Measurements from ENCODE around the gene ARHGAP26. TPM values are rescaled to one million over a fixed set of nuclear protein-coding genes. Genes with fewer than 3 reads are reported as not detected.

Gene ARHGAP26
- total RNA-seq, 1 donor from 2014 or later: 8.6 TPM

DNA sequence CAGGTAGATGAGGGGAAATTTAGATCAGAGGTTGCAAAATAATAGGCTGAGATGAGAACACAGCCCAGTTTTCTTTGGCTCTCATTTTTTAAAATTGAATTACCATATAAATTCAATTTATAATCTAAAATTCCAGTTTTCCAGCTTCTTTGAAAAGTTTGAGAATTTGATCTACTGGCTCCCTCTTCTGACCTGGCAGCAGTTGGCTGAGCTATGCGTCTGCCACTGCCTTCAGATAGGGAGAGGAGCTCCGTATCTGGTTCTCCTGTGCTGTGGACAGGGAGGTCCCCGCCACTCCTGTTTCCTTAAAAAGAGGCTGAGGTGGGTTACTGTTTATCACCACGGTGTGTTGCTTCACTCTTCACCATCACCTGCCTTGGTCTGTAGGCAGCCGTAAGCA is 103.7 kb downstream of the ARHGAP26 start:
- H3K4me3 ChIP-seq (ENCODE audit: low read depth, low read length): no peak overlapping the region
- no peak for TF ChIP-seq CTCF (IDR thresholded peaks at IDR 0.05; ENCODE audit: insufficient read depth, low read length, poor library complexity, severe bottlenecking)
- no peaks in the 10 kb centered on the region for H3K27me3 ChIP-seq (ENCODE audit: control insufficient read depth, insufficient read depth, low read length)
- DNase-seq (ENCODE audit: low read depth): no peak
- H3K36me3 ChIP-seq (ENCODE audit: control insufficient read depth, insufficient read depth, low read length): no peaks in the 10 kb centered on the region

DNA sequence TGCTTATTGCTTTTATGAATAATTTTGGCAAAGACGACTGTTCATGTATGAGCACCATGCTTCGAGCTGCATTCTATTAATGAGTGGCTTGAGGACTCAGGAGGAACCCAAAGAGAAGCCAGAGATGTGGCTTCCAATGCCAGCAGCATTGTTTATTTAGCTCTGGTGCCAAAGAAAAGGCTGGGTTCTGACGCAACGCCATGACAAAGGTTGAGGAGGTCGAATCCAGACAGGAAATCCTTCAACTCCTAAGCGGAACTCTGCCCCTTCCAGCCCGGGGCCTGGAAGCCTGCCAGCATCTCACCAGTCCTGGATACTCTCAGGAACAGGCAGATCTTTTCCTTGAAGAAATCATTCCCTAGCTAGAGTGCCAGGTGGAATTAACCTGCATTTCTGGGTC is 104.4 kb downstream of the ARHGAP26 start:
- H3K4me3 ChIP-seq (ENCODE audit: low read depth, low read length): no peak overlapping the region
- H3K27me3 ChIP-seq (ENCODE audit: control insufficient read depth, insufficient read depth, low read length): no peaks in the 10 kb centered on the region
- no peaks in the 10 kb centered on the region for H3K36me3 ChIP-seq (ENCODE audit: control insufficient read depth, insufficient read depth, low read length)
- no peak for TF ChIP-seq CTCF (IDR thresholded peaks at IDR 0.05; ENCODE audit: insufficient read depth, low read length, poor library complexity, severe bottlenecking)
- no peak for DNase-seq (ENCODE audit: low read depth)

DNA sequence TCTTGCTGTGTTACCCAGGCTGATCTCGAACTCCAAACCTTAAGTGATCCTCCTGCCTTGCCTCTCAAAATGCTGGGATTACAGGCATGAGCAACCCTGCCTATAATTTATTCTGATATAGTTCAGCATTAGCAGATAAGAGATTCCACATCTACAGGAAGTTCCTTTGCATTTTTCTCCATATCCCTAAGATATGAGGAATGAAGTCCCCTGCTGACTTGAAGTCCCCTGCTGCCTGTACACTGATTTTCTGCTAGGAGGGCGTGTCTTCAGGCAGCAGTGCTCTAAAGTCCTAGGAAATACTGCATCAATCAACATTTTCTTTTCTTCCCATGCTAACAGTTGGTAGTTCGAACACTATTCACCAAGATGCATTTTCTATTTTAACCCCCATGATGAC is 105.8 kb downstream of the ARHGAP26 start:
- no peak for DNase-seq (ENCODE audit: low read depth)
- Histone ChIP-seq H3K4me3 (ENCODE audit: low read depth, low read length) (no peak overlapping the region), H3K27me3 (ENCODE audit: control insufficient read depth, insufficient read depth, low read length) (no peaks in the 10 kb centered on the region), H3K36me3 (ENCODE audit: control insufficient read depth, insufficient read depth, low read length) (no peaks in the 10 kb centered on the region)
- TF ChIP-seq CTCF (IDR thresholded peaks at IDR 0.05; ENCODE audit: insufficient read depth, low read length, poor library complexity, severe bottlenecking): no peak

GRCh38 chr5:142876817-142877216 is 106.6 kb downstream of the ARHGAP26 start:
- H3K4me3 ChIP-seq (ENCODE audit: low read depth, low read length): no peak overlapping the region
- TF ChIP-seq CTCF (IDR thresholded peaks at IDR 0.05; ENCODE audit: insufficient read depth, low read length, poor library complexity, severe bottlenecking): no peak
- H3K27me3 ChIP-seq (ENCODE audit: control insufficient read depth, insufficient read depth, low read length): no peaks in the 10 kb centered on the region
- no peak for DNase-seq (ENCODE audit: low read depth)
- H3K36me3 ChIP-seq (ENCODE audit: control insufficient read depth, insufficient read depth, low read length): no peaks in the 10 kb centered on the region

DNA sequence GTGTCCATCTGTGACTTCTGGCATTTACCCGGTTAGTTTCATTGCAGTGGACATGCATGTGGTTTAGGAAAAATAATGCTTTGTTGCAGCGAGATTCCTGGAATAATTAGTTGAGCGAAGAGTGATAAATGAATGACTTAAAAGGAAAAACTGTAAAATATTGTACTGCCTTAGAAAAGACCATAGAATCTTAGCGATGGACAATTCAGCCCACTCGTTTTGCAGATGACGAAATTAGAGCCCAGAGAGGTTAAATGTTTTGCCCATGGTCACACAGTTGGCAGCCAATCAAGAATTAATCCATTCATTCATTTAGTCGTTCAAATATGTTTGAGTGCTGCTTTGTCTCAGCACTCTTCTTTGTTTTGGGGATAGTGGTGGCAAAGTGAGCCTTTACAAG is 107.9 kb downstream of the ARHGAP26 start:
- H3K36me3 ChIP-seq (ENCODE audit: control insufficient read depth, insufficient read depth, low read length): no peaks in the 10 kb centered on the region
- no peak overlapping the region for H3K4me3 ChIP-seq (ENCODE audit: low read depth, low read length)
- no peak for DNase-seq (ENCODE audit: low read depth)
- H3K27me3 ChIP-seq (ENCODE audit: control insufficient read depth, insufficient read depth, low read length): no peaks in the 10 kb centered on the region
- no peak for TF ChIP-seq CTCF (IDR thresholded peaks at IDR 0.05; ENCODE audit: insufficient read depth, low read length, poor library complexity, severe bottlenecking)

GRCh38 chr5:142878638-142879037 is 108.5 kb downstream of the ARHGAP26 start:
- H3K27me3 ChIP-seq (ENCODE audit: control insufficient read depth, insufficient read depth, low read length): no peaks in the 10 kb centered on the region

More at GRCh38 chr5:142878638-142879037, 108.5 kb downstream of the ARHGAP26 start:
- Histone ChIP-seq H3K4me3 (ENCODE audit: low read depth, low read length) (no peak overlapping the region), H3K36me3 (ENCODE audit: control insufficient read depth, insufficient read depth, low read length) (no peaks in the 10 kb centered on the region)
- no peak for DNase-seq (ENCODE audit: low read depth)
- no peak for TF ChIP-seq CTCF (IDR thresholded peaks at IDR 0.05; ENCODE audit: insufficient read depth, low read length, poor library complexity, severe bottlenecking)
